Astrocyte (in vitro differentiated cells and primary cell): Measurements from ENCODE around the gene LYPD6. TPM values are rescaled to one million over a fixed set of nuclear protein-coding genes. Genes with fewer than 3 reads are reported as not detected.

ENCODE experiments used
- DNase-seq: peaks from one replicate; pipeline ENCODE4 v3.0.0-alpha.2; 2010; ENCODE audit warnings: low read depth
- FAIRE-seq: peaks from 2 replicates; lab custom pipeline; 2011; peaks lifted over from hg19 to GRCh38; lab: Jason Lieb, UNC
- H2AFZ ChIP-seq: 2 replicates; pipeline ENCODE4 v1.6.0; 2012; ENCODE audit warnings: low read depth, low read length, inconsistent platforms
- H3K27ac ChIP-seq: 2 replicates; pipeline ENCODE4 v1.5.1; 2011; ENCODE audit warnings: low read depth, low read length, inconsistent platforms
- H3K27me3 ChIP-seq: 2 replicates; pipeline ENCODE4 v1.6.0; 2011; ENCODE audit warnings: low read length, inconsistent platforms; ENCODE audit not compliant: insufficient read depth
- H3K36me3 ChIP-seq: 2 replicates; pipeline ENCODE4 v1.5.1; 2011; ENCODE audit warnings: low read length, inconsistent platforms; ENCODE audit not compliant: insufficient read depth
- H3K4me1 ChIP-seq: 2 replicates; pipeline ENCODE4 v1.5.1; 2011; ENCODE audit warnings: low read length, inconsistent platforms; ENCODE audit not compliant: insufficient read depth
- H3K4me2 ChIP-seq: 2 replicates; pipeline ENCODE4 v1.6.0; 2012; ENCODE audit warnings: low read length, inconsistent platforms
- H3K4me3 ChIP-seq: 2 replicates; pipeline ENCODE4 v1.5.1; 2011; ENCODE audit warnings: low read depth, mild to moderate bottlenecking, low read length, inconsistent platforms; ENCODE audit not compliant: insufficient read depth
- H3K79me2 ChIP-seq: 2 replicates; pipeline ENCODE4 v1.6.0; 2012; ENCODE audit warnings: mild to moderate bottlenecking, low read length, inconsistent platforms; ENCODE audit not compliant: insufficient read depth
- H3K9ac ChIP-seq: 2 replicates; pipeline ENCODE4 v1.6.0; 2012; ENCODE audit warnings: mild to moderate bottlenecking, low read length, inconsistent platforms
- H3K9me3 ChIP-seq: 2 replicates; pipeline ENCODE4 v1.5.1; 2012; ENCODE audit warnings: low read depth, mild to moderate bottlenecking, low read length, inconsistent platforms; ENCODE audit not compliant: insufficient read depth
- H4K20me1 ChIP-seq: 2 replicates; pipeline ENCODE4 v1.6.0; 2012; ENCODE audit warnings: low read length, inconsistent platforms; ENCODE audit not compliant: insufficient read depth
- H3K27ac Mint-ChIP-seq: one replicate; pipeline ENCODE4 v1.8.0; 2021; ENCODE audit warnings: mild to moderate bottlenecking, mixed read lengths; ENCODE audit not compliant: unreplicated experiment
- H3K27me3 Mint-ChIP-seq: one replicate; pipeline ENCODE4 v1.8.0; 2021; ENCODE audit warnings: low read depth, mixed read lengths; ENCODE audit not compliant: unreplicated experiment
- H3K36me3 Mint-ChIP-seq: one replicate; pipeline ENCODE4 v1.8.0; 2021; ENCODE audit warnings: low read depth, mixed read lengths; ENCODE audit not compliant: unreplicated experiment
- H3K4me1 Mint-ChIP-seq: one replicate; pipeline ENCODE4 v1.8.0; 2021; ENCODE audit warnings: low read depth, mixed read lengths; ENCODE audit not compliant: unreplicated experiment
- H3K4me3 Mint-ChIP-seq: one replicate; pipeline ENCODE4 v1.8.0; 2021; ENCODE audit warnings: mild to moderate bottlenecking, moderate library complexity, mixed read lengths; ENCODE audit not compliant: unreplicated experiment
- H3K9me3 Mint-ChIP-seq: one replicate; pipeline ENCODE4 v1.8.0; 2021; ENCODE audit warnings: mild to moderate bottlenecking, mixed read lengths; ENCODE audit not compliant: unreplicated experiment
- EZH2 ChIP-seq: IDR thresholded peaks from 2 replicates; pipeline ENCODE4 v1.6.1; 2012; ENCODE audit warnings: mild to moderate bottlenecking, low read length, inconsistent platforms; ENCODE audit not compliant: insufficient read depth
- total RNA-seq: library from RNA; stranded (reverse); gene quantifications from 2 replicates; pipeline ENCODE4 v1.2.1, GENCODE V29; 2021
- TF ChIP-seq, protein P1 (sequence below): IDR thresholded peaks from 2 replicates; pipeline ENCODE4 v1.5.1; 2011; ENCODE audit warnings: low read depth, mild to moderate bottlenecking, inconsistent platforms, low read length, moderate library complexity; ENCODE audit not compliant: insufficient read depth

Gene LYPD6
- total RNA-seq, 1 donor from 2014 or later: 1.4 TPM

DNA sequence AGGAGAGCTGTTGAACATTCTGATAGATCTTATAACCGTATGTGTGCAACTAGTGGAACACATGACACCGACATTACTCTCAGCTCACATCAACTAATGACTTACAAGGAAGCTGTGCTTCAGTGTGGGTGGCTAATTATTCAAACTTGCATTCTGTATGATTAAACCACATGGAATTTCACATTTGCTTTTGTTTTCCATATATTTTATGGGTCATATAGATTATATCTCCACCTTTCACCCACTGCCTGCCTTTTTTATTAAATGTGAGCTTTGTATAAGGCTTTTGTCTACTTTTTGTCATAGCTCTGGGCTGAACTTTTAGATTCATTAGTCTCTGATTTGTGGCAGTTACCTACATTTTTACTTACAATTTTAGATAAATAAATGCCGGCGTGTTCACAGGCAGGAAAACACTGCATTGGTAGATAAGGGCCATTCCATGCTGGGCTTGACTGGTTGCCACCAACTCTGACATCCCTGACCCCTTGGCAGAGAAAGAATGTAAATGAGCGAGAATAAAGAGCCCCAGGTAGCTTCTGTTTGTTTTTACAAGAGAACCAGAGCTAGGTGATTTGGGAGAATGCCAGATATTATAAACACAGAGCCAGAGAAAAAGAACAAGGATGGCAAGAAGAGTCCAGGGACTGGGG lies 35.7 kb downstream of the LYPD6 start:
- no peaks in the 10 kb centered on the region for H3K36me3 ChIP-seq
- H3K27ac ChIP-seq: no peak overlapping the region
- H3K27me3 ChIP-seq: peaks cover 2% of the 10 kb centered on the region
- no peaks in the 10 kb centered on the region for H4K20me1 ChIP-seq
- peaks cover 9% of the 10 kb centered on the region for H3K4me1 ChIP-seq
- Mint-ChIP-seq H3K36me3 (peaks cover 3% of the 10 kb centered on the region), H3K27ac (no peak overlapping the region), H3K4me3 (no peak overlapping the region), H3K9me3 (peaks cover 8% of the 10 kb centered on the region), H3K4me1 (peaks cover 5% of the 10 kb centered on the region), H3K27me3 (no peaks in the 10 kb centered on the region)
- H3K79me2 ChIP-seq: no peaks in the 10 kb centered on the region
- DNase-seq (peak; percentile 79), FAIRE-seq (no peak)
- H3K9ac ChIP-seq: no peak overlapping the region
- no peak for TF ChIP-seq EZH2
- TF ChIP-seq, protein P1, sequence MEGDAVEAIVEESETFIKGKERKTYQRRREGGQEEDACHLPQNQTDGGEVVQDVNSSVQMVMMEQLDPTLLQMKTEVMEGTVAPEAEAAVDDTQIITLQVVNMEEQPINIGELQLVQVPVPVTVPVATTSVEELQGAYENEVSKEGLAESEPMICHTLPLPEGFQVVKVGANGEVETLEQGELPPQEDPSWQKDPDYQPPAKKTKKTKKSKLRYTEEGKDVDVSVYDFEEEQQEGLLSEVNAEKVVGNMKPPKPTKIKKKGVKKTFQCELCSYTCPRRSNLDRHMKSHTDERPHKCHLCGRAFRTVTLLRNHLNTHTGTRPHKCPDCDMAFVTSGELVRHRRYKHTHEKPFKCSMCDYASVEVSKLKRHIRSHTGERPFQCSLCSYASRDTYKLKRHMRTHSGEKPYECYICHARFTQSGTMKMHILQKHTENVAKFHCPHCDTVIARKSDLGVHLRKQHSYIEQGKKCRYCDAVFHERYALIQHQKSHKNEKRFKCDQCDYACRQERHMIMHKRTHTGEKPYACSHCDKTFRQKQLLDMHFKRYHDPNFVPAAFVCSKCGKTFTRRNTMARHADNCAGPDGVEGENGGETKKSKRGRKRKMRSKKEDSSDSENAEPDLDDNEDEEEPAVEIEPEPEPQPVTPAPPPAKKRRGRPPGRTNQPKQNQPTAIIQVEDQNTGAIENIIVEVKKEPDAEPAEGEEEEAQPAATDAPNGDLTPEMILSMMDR: no peak
- H3K9me3 ChIP-seq: no peaks in the 10 kb centered on the region
- H3K4me3 ChIP-seq: no peak overlapping the region
- H3K4me2 ChIP-seq: peak overlapping the region; percentile 46
- no peak overlapping the region for H2AFZ ChIP-seq

DNA sequence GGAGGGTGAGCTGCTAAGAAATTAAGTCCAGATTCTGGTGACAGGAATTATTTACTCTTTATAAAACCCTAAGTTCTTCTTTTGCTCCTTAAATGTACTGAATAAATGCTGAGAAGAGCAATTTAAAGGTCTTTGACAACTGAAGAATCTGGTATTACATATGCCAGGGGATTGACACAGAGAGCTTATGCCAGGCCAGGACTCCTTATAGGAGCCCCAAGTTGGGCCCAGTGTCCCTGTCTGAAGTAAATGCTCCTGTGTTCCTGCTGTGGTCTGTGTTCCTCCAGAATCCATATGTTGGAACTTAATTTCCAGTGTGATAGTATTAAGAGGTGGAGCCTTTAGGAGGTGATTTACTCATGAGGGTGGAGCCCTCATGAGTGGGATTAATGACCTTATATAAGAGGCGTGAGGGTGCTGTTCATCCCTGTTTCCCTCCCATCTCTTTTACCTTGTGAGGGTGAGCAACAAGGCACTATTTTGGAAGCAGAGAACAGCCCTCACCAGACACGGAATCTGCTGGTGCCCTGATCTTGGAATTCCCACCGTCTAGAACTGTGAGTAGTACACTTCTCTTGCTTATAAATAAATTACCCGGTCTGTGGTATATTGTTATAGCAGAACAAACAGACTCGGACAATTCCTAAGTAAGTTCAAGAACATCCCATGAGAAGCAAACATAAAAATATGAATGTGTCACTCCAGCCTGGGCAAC lies 39.8 kb downstream of the LYPD6 start:
- Histone ChIP-seq H3K36me3 (no peaks in the 10 kb centered on the region), H3K27ac (no peak overlapping the region), H3K4me1 (peaks cover 9% of the 10 kb centered on the region), H3K27me3 (peaks cover 2% of the 10 kb centered on the region), H3K79me2 (no peaks in the 10 kb centered on the region), H3K4me2 (no peak overlapping the region), H4K20me1 (no peaks in the 10 kb centered on the region), H3K9ac (no peak overlapping the region), H2AFZ (no peak overlapping the region), H3K9me3 (no peaks in the 10 kb centered on the region), H3K4me3 (no peak overlapping the region)
- Mint-ChIP-seq H3K27ac (no peak overlapping the region), H3K27me3 (peaks cover 4% of the 10 kb centered on the region), H3K9me3 (peaks cover 6% of the 10 kb centered on the region), H3K4me3 (no peak overlapping the region), H3K36me3 (peaks cover 3% of the 10 kb centered on the region), H3K4me1 (peaks cover 5% of the 10 kb centered on the region)
- TF ChIP-seq, protein P1: no peak
- TF ChIP-seq EZH2: no peak
- DNase-seq (no peak), FAIRE-seq (no peak)

DNA sequence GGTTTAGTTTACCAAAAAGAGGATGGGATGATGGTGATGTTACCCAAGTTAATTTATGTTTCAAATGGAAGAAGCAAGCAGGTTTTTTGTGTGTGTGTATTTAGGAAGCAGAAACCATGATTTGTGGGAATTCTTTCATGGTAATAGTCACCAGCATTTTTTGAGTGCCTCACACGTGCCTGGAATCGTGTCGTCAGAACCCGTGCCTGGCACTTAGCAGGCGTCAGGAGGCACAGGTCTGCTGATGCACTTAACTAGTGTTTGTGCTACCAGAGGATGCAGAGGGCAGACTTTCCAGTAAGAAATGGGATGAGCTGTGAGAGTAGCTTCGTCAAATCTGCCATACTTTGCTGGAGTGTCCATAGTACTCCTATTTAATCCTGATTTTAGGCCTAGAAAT lies 41.1 kb downstream of the LYPD6 start:
- Mint-ChIP-seq H3K9me3 (peaks cover 6% of the 10 kb centered on the region), H3K27me3 (peaks cover 4% of the 10 kb centered on the region), H3K4me1 (peaks cover 6% of the 10 kb centered on the region), H3K4me3 (no peak overlapping the region), H3K27ac (no peak overlapping the region), H3K36me3 (peaks cover 3% of the 10 kb centered on the region)
- Histone ChIP-seq H3K27me3 (peaks cover 2% of the 10 kb centered on the region), H3K9ac (no peak overlapping the region), H4K20me1 (no peaks in the 10 kb centered on the region), H2AFZ (no peak overlapping the region), H3K4me3 (no peak overlapping the region), H3K4me1 (peaks cover 6% of the 10 kb centered on the region), H3K9me3 (no peaks in the 10 kb centered on the region), H3K36me3 (no peaks in the 10 kb centered on the region), H3K4me2 (no peak overlapping the region), H3K79me2 (no peaks in the 10 kb centered on the region), H3K27ac (no peak overlapping the region)
- TF ChIP-seq, protein P1: no peak
- TF ChIP-seq EZH2: no peak
- DNase-seq: no peak
- FAIRE-seq: no peak
